Fibroblast of lung (primary cell): ENCODE measurements around the gene NEDD4L. TPM values are rescaled to one million over a fixed set of nuclear protein-coding genes. Genes with fewer than 3 reads are reported as not detected.

Experiments
- DNase-seq, 2 donors: peaks; one replicate each; pipeline versions ENCODE4 v3.0.0 to v3.0.0-alpha.2; 2010; ENCODE audit warnings: low read depth in 2 of 2
- H2AFZ ChIP-seq: 2 replicates; pipeline ENCODE4 v1.5.1; 2012; ENCODE audit warnings: low read length, control low read depth, inconsistent platforms
- H3K27ac ChIP-seq: 2 replicates; pipeline ENCODE4 v1.5.1; 2011; ENCODE audit warnings: low read length, control low read depth; ENCODE audit not compliant: insufficient read depth
- H3K27me3 ChIP-seq: 2 replicates; pipeline ENCODE4 v1.5.1; 2011; ENCODE audit warnings: mild to moderate bottlenecking, low read length; ENCODE audit not compliant: control insufficient read depth, insufficient read depth
- H3K36me3 ChIP-seq: 2 replicates; pipeline ENCODE4 v1.5.1; 2011; ENCODE audit warnings: low read length; ENCODE audit not compliant: control insufficient read depth, insufficient read depth
- H3K4me1 ChIP-seq: 2 replicates; pipeline ENCODE4 v1.5.1; 2011; ENCODE audit warnings: low read length; ENCODE audit not compliant: control insufficient read depth, insufficient read depth; ENCODE audit errors: extremely low read depth
- H3K4me2 ChIP-seq: 2 replicates; pipeline ENCODE4 v1.5.1; 2011; ENCODE audit warnings: low read length, control low read depth; ENCODE audit not compliant: insufficient read depth; ENCODE audit errors: extremely low read depth
- H3K4me3 ChIP-seq, 4 experiments: fragments of 200-600 bp in 1 of 4; sonication (generic) in 1 of 4; replicated peaks in 1 of 4; 2 replicates each; pipeline ENCODE4 v1.5.1; 2011 to 2016; ENCODE audit warnings: low read length in 4 of 4, low read depth in 3 of 4, mild to moderate bottlenecking in 3 of 4, control low read depth in 2 of 4, inconsistent platforms in 1 of 4, mixed read lengths in 1 of 4; ENCODE audit not compliant: insufficient read depth in 1 of 4; ENCODE audit errors: control extremely low read depth in 1 of 4
- H3K79me2 ChIP-seq: 2 replicates; pipeline ENCODE4 v1.5.1; 2012; ENCODE audit warnings: mild to moderate bottlenecking, low read length, inconsistent platforms; ENCODE audit not compliant: control insufficient read depth, insufficient read depth
- H3K9ac ChIP-seq: 2 replicates; pipeline ENCODE4 v1.5.1; 2011; ENCODE audit warnings: mild to moderate bottlenecking, low read length, control low read depth; ENCODE audit not compliant: insufficient read depth
- H3K9me3 ChIP-seq: 2 replicates; pipeline ENCODE4 v1.5.1; 2012; ENCODE audit warnings: low read depth, low read length; ENCODE audit not compliant: control insufficient read depth, insufficient read depth
- H4K20me1 ChIP-seq: 2 replicates; pipeline ENCODE4 v1.5.1; 2011; ENCODE audit warnings: low read length; ENCODE audit not compliant: control insufficient read depth, insufficient read depth; ENCODE audit errors: extremely low read depth
- CTCF ChIP-seq, 2 donors: IDR thresholded peaks in 1 of 2; conservative IDR thresholded peaks in 1 of 2; 1 replicate in 1 of 2; 2 replicates in 1 of 2; pipeline ENCODE4 v1.5.1; 2011 to 2012; ENCODE audit warnings: low read length in 2 of 2, control low read depth in 1 of 2, inconsistent platforms in 1 of 2, low read depth in 1 of 2, mild to moderate bottlenecking in 1 of 2
- EZH2 ChIP-seq: IDR thresholded peaks from 2 replicates; pipeline ENCODE4 v1.5.1; 2012; ENCODE audit warnings: low read length, control low read depth, mild to moderate bottlenecking; ENCODE audit errors: missing control alignments
- polyA plus RNA-seq, 2 donors: library from polyadenylated mRNA; depleted of rRNA in 1 of 2; stranded (reverse) in 1 of 2; unstranded in 1 of 2; fragments of >200 nt; gene quantifications; 2 replicates each; pipeline ENCODE4 v1.2.1, GENCODE V29; 2011 to 2012; ENCODE audit warnings: missing spikeins in 1 of 2
- total RNA-seq: library from RNA; depleted of rRNA; stranded (reverse); fragments of >200 nt; gene quantifications from 2 replicates; pipeline ENCODE4 v1.2.1, GENCODE V29; 2014

NEDD4L gene
- total and polyA plus RNA-seq, 2 donors (not counting 1 experiment from before 2014, with no cell fraction given) = 5.5 to 18.7 TPM

- H2AFZ ChIP-seq = no peak overlapping the region
- H3K36me3 ChIP-seq = no peaks in the 10 kb centered on the region
- no peak overlapping the region for H3K4me2 ChIP-seq
- H3K27ac ChIP-seq = no peak overlapping the region
- no peaks in the 10 kb centered on the region for H3K27me3 ChIP-seq
- no peak overlapping the region for H3K4me3 ChIP-seq
- TF ChIP-seq EZH2 = no peak
- TF ChIP-seq CTCF (conservative IDR thresholded peaks at IDR 0.05 in 1 of 2, IDR thresholded peaks at IDR 0.05 in 1 of 2; ENCODE audit: low read depth in 1 of 2, low read length in 2 of 2) = no peak
- H3K4me1 ChIP-seq = peaks cover 27% of the 10 kb centered on the region
- no peaks in the 10 kb centered on the region for H3K79me2 ChIP-seq
- DNase-seq = no peak
- H3K9ac ChIP-seq = no peak overlapping the region
- no peaks in the 10 kb centered on the region for H4K20me1 ChIP-seq
- no peaks in the 10 kb centered on the region for H3K9me3 ChIP-seq
Observed at GRCh38 chr18:58211510-58211909, 167.5 kb downstream of the NEDD4L start.

DNA sequence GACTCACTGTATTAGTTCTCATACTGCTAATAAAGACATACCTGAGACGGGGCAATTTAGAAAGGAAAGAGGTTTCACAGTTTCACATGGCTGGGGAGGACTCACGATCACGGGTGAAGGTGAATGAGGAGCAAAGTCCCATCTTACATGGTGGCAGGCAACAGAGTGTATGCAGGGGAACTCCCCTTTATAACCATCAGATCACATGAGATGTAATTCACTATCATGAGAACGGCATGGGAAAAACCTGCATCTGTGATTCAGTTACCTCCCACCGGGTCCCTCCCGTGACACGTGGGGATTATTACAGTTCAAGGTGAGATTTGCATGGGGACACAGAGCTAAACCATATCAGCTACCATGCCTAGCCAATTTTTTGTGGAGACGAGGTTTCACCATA, 168.2 kb downstream of the NEDD4L start:
- Histone ChIP-seq H3K4me2 (no peak overlapping the region), H3K27me3 (no peaks in the 10 kb centered on the region), H2AFZ (no peak overlapping the region), H3K4me3 (no peak overlapping the region), H3K4me1 (peaks cover 29% of the 10 kb centered on the region), H3K9ac (no peak overlapping the region), H3K36me3 (no peaks in the 10 kb centered on the region), H4K20me1 (no peaks in the 10 kb centered on the region), H3K9me3 (no peaks in the 10 kb centered on the region), H3K79me2 (no peaks in the 10 kb centered on the region), H3K27ac (no peak overlapping the region)
- TF ChIP-seq CTCF (conservative IDR thresholded peaks at IDR 0.05 in 1 of 2, IDR thresholded peaks at IDR 0.05 in 1 of 2; ENCODE audit: low read depth in 1 of 2, low read length in 2 of 2) (no peak), EZH2 (no peak)
- no peak for DNase-seq

DNA sequence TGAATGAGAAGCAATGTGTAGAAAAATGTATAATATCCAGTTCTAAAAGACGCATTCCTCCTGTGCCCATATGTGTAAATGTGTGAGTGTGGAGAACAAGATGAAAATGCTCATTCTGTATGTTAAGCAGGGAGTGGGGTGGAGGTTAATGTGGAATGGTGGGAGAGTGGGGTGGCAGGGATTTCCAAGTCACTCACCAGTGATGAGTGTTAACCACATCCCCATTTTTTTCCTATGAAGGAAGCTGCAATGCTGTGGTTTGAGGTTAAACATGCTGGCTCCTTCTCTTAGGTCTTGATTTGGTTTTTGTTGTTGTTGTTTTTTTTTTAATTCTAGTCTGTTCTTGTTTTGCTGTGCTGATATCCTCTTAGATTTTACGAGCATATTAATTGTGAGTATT, 169.4 kb downstream of the NEDD4L start:
- peak overlapping the region; percentile 84 for H3K27ac ChIP-seq
- peak overlapping the region; percentile 72 for H3K4me2 ChIP-seq
- H3K79me2 ChIP-seq = no peaks in the 10 kb centered on the region
- H3K27me3 ChIP-seq = no peaks in the 10 kb centered on the region
- peak; percentile 87 to 97 for DNase-seq
- H3K4me1 ChIP-seq = peaks cover 26% of the 10 kb centered on the region
- no peaks in the 10 kb centered on the region for H4K20me1 ChIP-seq
- no peak overlapping the region for H2AFZ ChIP-seq
- no peak overlapping the region for H3K9ac ChIP-seq
- TF ChIP-seq CTCF (conservative IDR thresholded peaks at IDR 0.05 in 1 of 2, IDR thresholded peaks at IDR 0.05 in 1 of 2; ENCODE audit: low read depth in 1 of 2, low read length in 2 of 2) (no peak), EZH2 (no peak)
- no peaks in the 10 kb centered on the region for H3K36me3 ChIP-seq
- no peak overlapping the region for H3K4me3 ChIP-seq
- H3K9me3 ChIP-seq = no peaks in the 10 kb centered on the region
